Body of pancreas (tissue), 4 donors: ENCODE results near the gene EPHB2.

Source experiments
- CTCF ChIP-seq, 7 experiments: fragments of 450-650 bp in 4 of 7; fragments of 200-600 bp in 3 of 7; sonication (generic) in 3 of 7; IDR thresholded peaks; one replicate each; pipeline ENCODE4 v1.5.1; 2016 to 2019; ENCODE audit warnings: antibody characterized with exemption in 7 of 7
- POLR2A ChIP-seq, 3 donors: fragments of 450-650 bp; IDR thresholded peaks; one replicate each; pipeline ENCODE4 v1.6.1; 2016; ENCODE audit warnings: antibody characterized with exemption in 3 of 3, mild to moderate bottlenecking in 2 of 3

GRCh38 chr1:22832414-22832786 lies 121.8 kb downstream of the EPHB2 start:
- TF ChIP-seq CTCF (IDR thresholded peaks at IDR 0.05) (no peak), POLR2A (IDR thresholded peaks at IDR 0.05) (no peak)
